ENCODE data around the gene SFXN3. TPM values are rescaled to one million over a fixed set of nuclear protein-coding genes. Genes with fewer than 3 reads are reported as not detected.
A peak's percentile ranks its signal among the peaks of the same experiment; 100 is the strongest.

SFXN3 gene
- total and polyA plus RNA-seq, 10 of the 15 experiments (the other 5 are each of a cell fraction or from before 2014, with no cell fraction given) = 0.05 to 11.3 (median 1.2) TPM

GRCh38 chr10:101032637-101033224, 1.7 kb downstream of the SFXN3 start:
- ChIA-PET CTCF (interaction anchor here (1.0 to 6.5 kb wide), 8 partner anchors 10 to 110 kb away, joined by 4 to 86 read pairs (median 12); partner anchors contain the start of gene KAZALD1), POLR2A (no interaction called here)
- peak overlapping the region; percentile 16; the same call in 1 of the 2 replicates for H3K9ac ChIP-seq (ENCODE audit: control insufficient read depth, insufficient read depth, low read length)

GRCh38 chr10:101033276-101033675, 2.2 kb downstream of the SFXN3 start:
- ChIA-PET POLR2A (no interaction called here), SMC1A (ENCODE audit: uncharacterized antibody, unreplicated experiment) (interaction anchor here (2.2 kb wide), 1 partner anchor 10 kb away, joined by 5 read pairs; no protein-coding TSS in a partner anchor), RAD21 (ENCODE audit: unreplicated experiment) (no interaction called here), CTCF (interaction anchor here (2.1 kb wide), 1 partner anchor 10 kb away, joined by 5 read pairs; no protein-coding TSS in a partner anchor)
- Histone ChIP-seq H3K4me3 (no peak overlapping the region), H3K27me3 (replicated peaks in 1 of 2; ENCODE audit: control insufficient read depth in 2 of 2, insufficient read depth in 2 of 2, low read length in 1 of 2) (peaks cover 4 to 9% of the 10 kb centered on the region in 2 experiments), H3K4me2 (ENCODE audit: control insufficient read depth, insufficient read depth) (no peak overlapping the region), H3K4me1 (ENCODE audit: control insufficient read depth, insufficient read depth, low read length) (peaks cover 21% of the 10 kb centered on the region), H4K20me1 (ENCODE audit: control insufficient read depth, insufficient read depth) (no peaks in the 10 kb centered on the region), H3K9ac (ENCODE audit: control insufficient read depth, insufficient read depth, low read length) (no peak overlapping the region), H3K9me3 (replicated peaks; ENCODE audit: control insufficient read depth, insufficient read depth, low read length) (no peaks in the 10 kb centered on the region), H3K36me3 (ENCODE audit: control insufficient read depth in 2 of 2, insufficient read depth in 2 of 2, low read length in 1 of 2) (no peaks in the 10 kb centered on the region), H3K79me2 (ENCODE audit: control insufficient read depth, insufficient read depth, low read length) (no peaks in the 10 kb centered on the region), H2AFZ (ENCODE audit: control insufficient read depth, low read depth, low read length) (no peak overlapping the region), H3K27ac (ENCODE audit: control insufficient read depth, insufficient read depth) (no peak overlapping the region)
- in situ Hi-C loops (cut with MboI) (no loop called here), intact Hi-C loops (cut with micrococcal nuclease; ENCODE audit: unreplicated experiment) (loop anchor here (5.0 kb wide), 1 partner anchor 34 kb away; no protein-coding TSS in a partner anchor)
- no peak for FAIRE-seq
- no peak for ATAC-seq
- no peak for TF ChIP-seq RAD51 (IDR thresholded peaks at IDR 0.05)
- TF ChIP-seq CREM (IDR thresholded peaks at IDR 0.05; ENCODE audit: low read depth) = no peak
- TF ChIP-seq SIX5 (IDR thresholded peaks at IDR 0.05; ENCODE audit: low read depth, low read length, severe bottlenecking) = no peak
- TF ChIP-seq PKNOX1 (IDR thresholded peaks at IDR 0.05) = no peak
- no peak for TF ChIP-seq ESRRA (IDR thresholded peaks at IDR 0.05; ENCODE audit: low read length)
- no peak for TF ChIP-seq ELK1 (IDR thresholded peaks at IDR 0.05; ENCODE audit: low read depth, low read length)
- no peak for TF ChIP-seq ZSCAN29 (IDR thresholded peaks at IDR 0.05)
- TF ChIP-seq CBFB (IDR thresholded peaks at IDR 0.05; ENCODE audit: low read depth) = no peak
- TF ChIP-seq SREBF1 (IDR thresholded peaks at IDR 0.05; ENCODE audit: low read length) = no peak
- TF ChIP-seq KDM1A (IDR thresholded peaks at IDR 0.05; ENCODE audit: borderline replicate concordance) = no peak
- no peak for TF ChIP-seq LARP7 (IDR thresholded peaks at IDR 0.05)
- no peak for DNase-seq (ENCODE audit: low read depth, low spot score)
- BruUV-seq (replicated peaks) = no TSS peak
- 64% methylated on average over 3 of the region's 3 CpGs for WGBS (ENCODE audit: insufficient coverage, insufficient replicate concordance, low lambda C conversion rate, missing lambda C conversion rate)

More at GRCh38 chr10:101032637-101033224, 1.7 kb downstream of the SFXN3 start:
- H2AFZ ChIP-seq (ENCODE audit: control insufficient read depth, low read depth, low read length) = peak overlapping the region; percentile 91
- FAIRE-seq (peak; percentile 31), DNase-seq (ENCODE audit: low read depth, low spot score) (no peak), ATAC-seq (peak; percentile 21)
- peaks cover 4 to 9% of the 10 kb centered on the region in 2 experiments for H3K27me3 ChIP-seq (replicated peaks in 1 of 2; ENCODE audit: control insufficient read depth in 2 of 2, insufficient read depth in 2 of 2, low read length in 1 of 2)
- no peaks in the 10 kb centered on the region for H3K9me3 ChIP-seq (replicated peaks; ENCODE audit: control insufficient read depth, insufficient read depth, low read length)
- 41% methylated on average over 6 of the region's 6 CpGs for WGBS (ENCODE audit: insufficient coverage, insufficient replicate concordance, low lambda C conversion rate, missing lambda C conversion rate)
- no peaks in the 10 kb centered on the region for H4K20me1 ChIP-seq (ENCODE audit: control insufficient read depth, insufficient read depth)
- no peak for TF ChIP-seq JUND (IDR thresholded peaks at IDR 0.05; ENCODE audit: low read depth, low read length)
- TF ChIP-seq HDGF (IDR thresholded peaks at IDR 0.05) = 0 out of 2 replicates have a peak, but pooled peaks have one; percentile 23
- TF ChIP-seq TCF12 (IDR thresholded peaks at IDR 0.05; ENCODE audit: low read depth, low read length) = no peak
- intact Hi-C loops (cut with micrococcal nuclease; ENCODE audit: unreplicated experiment) (loop anchor here (5.0 kb wide), 1 partner anchor 35 kb away; no protein-coding TSS in a partner anchor), in situ Hi-C loops (cut with MboI) (no loop called here)
- peaks cover 21% of the 10 kb centered on the region for H3K4me1 ChIP-seq (ENCODE audit: control insufficient read depth, insufficient read depth, low read length)
- H3K4me2 ChIP-seq (ENCODE audit: control insufficient read depth, insufficient read depth) = peak overlapping the region; percentile 95
- ChIA-PET RAD21 (ENCODE audit: unreplicated experiment) (interaction anchor here (0.9 to 2.3 kb wide), 2 partner anchors 14 to 34 kb away, joined by 3 to 13 read pairs; no protein-coding TSS in a partner anchor), SMC1A (ENCODE audit: uncharacterized antibody, unreplicated experiment) (interaction anchor here (0.6 to 4.3 kb wide), 2 partner anchors 9 to 109 kb away, joined by 3 to 24 read pairs; no protein-coding TSS in a partner anchor)
- no TSS peak for BruUV-seq (replicated peaks)
- peak overlapping the region; percentile 64; the same call in 1 of the 2 replicates for H3K4me3 ChIP-seq
- H3K27ac ChIP-seq (ENCODE audit: control insufficient read depth, insufficient read depth) = no peak overlapping the region
- no peaks in the 10 kb centered on the region for H3K36me3 ChIP-seq (ENCODE audit: control insufficient read depth in 2 of 2, insufficient read depth in 2 of 2, low read length in 1 of 2)
- no peaks in the 10 kb centered on the region for H3K79me2 ChIP-seq (ENCODE audit: control insufficient read depth, insufficient read depth, low read length)
